Upper lobe of right lung (tissue), 1 donor: ENCODE data around the gene CD72. TPM values are rescaled to one million over a fixed set of nuclear protein-coding genes. Genes with fewer than 3 reads are reported as not detected.

Experiments used
- ATAC-seq: fragments of 200-7000 bp; cut with Tn5 transposase; one replicate; pipeline ENCODE4 v1.9.1; 2020; ENCODE audit warnings: mild to moderate bottlenecking, moderate library complexity
- DNase-seq: peaks from one replicate; pipeline ENCODE4 v3.0.0-alpha.2; 2020
- H3K27ac ChIP-seq: fragments of 200-600 bp; one replicate; pipeline ENCODE4 v1.8.0; 2022
- H3K27me3 ChIP-seq: fragments of 200-600 bp; one replicate; pipeline ENCODE4 v1.8.0; 2022; ENCODE audit warnings: mild to moderate bottlenecking
- H3K36me3 ChIP-seq: fragments of 200-600 bp; one replicate; pipeline ENCODE4 v1.8.0; 2022
- H3K4me1 ChIP-seq: fragments of 200-600 bp; one replicate; pipeline ENCODE4 v1.8.0; 2022
- H3K4me3 ChIP-seq: fragments of 200-600 bp; one replicate; pipeline ENCODE4 v1.8.0; 2022; ENCODE audit warnings: mild to moderate bottlenecking
- H3K9me3 ChIP-seq: fragments of 200-600 bp; one replicate; pipeline ENCODE4 v1.8.0; 2022
- CTCF ChIP-seq: fragments of 200-600 bp; IDR thresholded peaks from one replicate; pipeline ENCODE4 v1.8.0; 2022; ENCODE audit warnings: antibody characterized with exemption
- intact Hi-C: fragments of 100-400 bp; cut with DNase I; formaldehyde crosslinking; loops from one replicate; pipeline ENCODE4 v1.11.0; 2022
- total RNA-seq: library from RNA; stranded (reverse); fragmentation: NEBNext Ultra II Directional; extraction: Animal tissue kit (Norgen Biotek cat#: 25700); gene quantifications from one replicate; pipeline ENCODE4 v1.2.1, GENCODE V29; 2021
- donor health status: DM: no; HTN: yes; CAD: no; lungs with severe emphysema.

Gene CD72
- total RNA-seq, 1 donor from 2014 or later: 3.0 TPM

- DNase-seq (no peak), ATAC-seq (no peak)
- Histone ChIP-seq H3K4me1 (peaks cover 7% of the 10 kb centered on the region), H3K4me3 (no peak overlapping the region), H3K9me3 (no peaks in the 10 kb centered on the region), H3K36me3 (no peaks in the 10 kb centered on the region), H3K27ac (no peak overlapping the region), H3K27me3 (no peaks in the 10 kb centered on the region)
- intact Hi-C loops: no loop called here
- no peak for TF ChIP-seq CTCF
Measured at GRCh38 chr9:35569206-35569605, 49.0 kb downstream of the CD72 start.

DNA sequence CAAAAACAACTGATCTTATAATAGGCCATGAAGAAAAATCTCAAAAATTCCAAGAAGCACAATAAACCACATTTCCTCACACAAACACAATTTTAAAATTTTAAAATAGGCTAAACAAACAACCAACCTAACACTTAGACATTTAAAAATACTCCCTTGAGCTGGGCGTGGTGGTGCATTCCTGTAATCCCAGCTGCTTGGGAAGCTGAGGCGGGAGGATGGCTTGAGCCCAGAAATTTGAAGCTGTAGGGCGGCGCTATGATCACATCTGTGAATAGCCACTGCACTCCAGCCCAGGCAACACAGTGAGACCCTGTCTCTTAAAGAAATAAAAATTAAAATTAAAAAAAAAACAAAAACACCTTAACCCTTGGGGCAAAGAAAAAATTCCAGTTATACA is 50.0 kb downstream of the CD72 start:
- H3K4me1 ChIP-seq: peaks cover 11% of the 10 kb centered on the region
- TF ChIP-seq CTCF: no peak
- no peak overlapping the region for H3K27ac ChIP-seq
- no peaks in the 10 kb centered on the region for H3K9me3 ChIP-seq
- DNase-seq (no peak), ATAC-seq (peak; percentile 42)
- intact Hi-C loops: no loop called here
- no peaks in the 10 kb centered on the region for H3K27me3 ChIP-seq
- no peak overlapping the region for H3K4me3 ChIP-seq
- no peaks in the 10 kb centered on the region for H3K36me3 ChIP-seq

DNA sequence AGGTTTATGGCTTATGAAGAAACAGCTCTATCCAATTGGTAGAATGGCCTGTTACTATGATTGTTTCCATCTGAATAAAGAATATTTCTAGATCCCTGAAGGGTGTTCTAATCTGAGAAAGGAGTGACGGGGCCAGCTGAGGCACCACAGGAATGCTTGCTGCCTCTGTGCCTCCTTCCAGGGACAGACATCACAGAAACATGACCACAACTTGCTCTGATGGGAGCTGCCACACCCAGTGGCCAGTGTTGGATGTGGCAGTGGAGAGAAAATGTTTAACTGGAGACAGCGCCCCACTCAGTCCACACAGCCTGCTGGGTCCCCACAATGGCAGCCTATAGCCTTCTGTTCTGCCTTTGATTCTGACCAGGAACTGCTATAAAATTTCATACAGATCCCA is 51.8 kb downstream of the CD72 start:
- no peak overlapping the region for H3K27ac ChIP-seq
- peaks cover 11% of the 10 kb centered on the region for H3K4me1 ChIP-seq
- DNase-seq (no peak), ATAC-seq (no peak)
- TF ChIP-seq CTCF: no peak
- no peaks in the 10 kb centered on the region for H3K9me3 ChIP-seq
- no peak overlapping the region for H3K4me3 ChIP-seq
- H3K27me3 ChIP-seq: no peaks in the 10 kb centered on the region
- H3K36me3 ChIP-seq: peaks cover under 1% of the 10 kb centered on the region
- intact Hi-C loops: no loop called here

DNA sequence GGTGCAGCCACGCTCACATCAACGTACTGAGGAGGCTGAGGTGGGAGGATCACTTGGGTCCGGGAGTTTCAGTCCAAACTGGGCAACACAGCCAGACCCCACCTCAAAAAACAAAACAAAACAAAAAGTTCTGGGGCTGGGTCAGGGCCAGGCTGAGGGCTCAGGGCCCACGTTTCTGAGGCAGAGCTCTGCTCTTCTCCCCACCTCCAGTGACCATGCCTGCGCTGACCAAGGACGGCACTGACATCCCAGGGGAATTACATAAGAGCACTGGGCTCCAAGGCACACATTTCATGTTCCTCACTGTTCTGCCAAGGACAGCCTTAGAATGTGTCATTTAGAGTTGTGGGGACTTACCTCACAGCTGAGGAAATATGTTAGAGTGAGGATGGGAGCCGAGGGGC is 53.6 kb downstream of the CD72 start:
- peaks cover 4% of the 10 kb centered on the region for H3K4me1 ChIP-seq
- no peak overlapping the region for H3K4me3 ChIP-seq
- DNase-seq: no peak
- H3K9me3 ChIP-seq: no peaks in the 10 kb centered on the region
- H3K36me3 ChIP-seq: peaks cover 12% of the 10 kb centered on the region
- intact Hi-C loops: no loop called here
- TF ChIP-seq CTCF: no peak
- no peaks in the 10 kb centered on the region for H3K27me3 ChIP-seq
- no peak overlapping the region for H3K27ac ChIP-seq
- no peak for ATAC-seq

DNA sequence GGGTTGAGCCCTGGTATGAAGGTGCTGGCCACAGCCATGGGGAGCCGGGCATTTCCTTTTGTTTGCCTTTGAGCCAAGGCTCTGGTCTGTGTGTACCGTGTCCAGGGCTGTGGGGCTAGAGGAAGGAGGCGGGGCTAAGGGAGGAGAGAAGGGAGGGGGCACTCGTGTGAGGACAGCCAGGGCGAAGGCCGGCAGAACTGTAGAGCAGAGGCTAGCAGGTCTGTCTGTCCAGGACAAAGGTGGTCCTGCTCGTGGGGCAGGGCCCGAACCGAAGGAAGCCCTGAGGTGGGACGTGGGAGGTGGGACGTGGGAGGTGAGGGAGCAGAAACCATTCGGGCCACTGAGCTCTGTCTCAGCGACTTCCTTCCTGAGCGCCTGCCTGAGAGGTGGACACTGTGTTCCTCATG is 54.4 kb downstream of the CD72 start:
- no peak for TF ChIP-seq CTCF
- Histone ChIP-seq H3K4me3 (no peak overlapping the region), H3K4me1 (peaks cover 4% of the 10 kb centered on the region), H3K9me3 (no peaks in the 10 kb centered on the region), H3K27me3 (no peaks in the 10 kb centered on the region), H3K27ac (peak overlapping the region; percentile 11), H3K36me3 (peaks cover 21% of the 10 kb centered on the region)
- ATAC-seq (peak; percentile 66), DNase-seq (peak; percentile 66)
- intact Hi-C loops: no loop called here
